Heart right ventricle (tissue), 16 donors: ENCODE measurements around the gene PLCB4. TPM values are rescaled to one million over a fixed set of nuclear protein-coding genes. Genes with fewer than 3 reads are reported as not detected.

Source experiments
- ATAC-seq, 8 donors: fragments of 200-7000 bp; cut with Tn5 transposase; one replicate each; pipeline ENCODE4 v1.9.1; 2020; ENCODE audit warnings: mild to moderate bottlenecking in 8 of 8, moderate library complexity in 8 of 8, moderate number of reproducible peaks in 1 of 8
- DNase-seq, 2 donors: peaks; one replicate each; pipeline ENCODE4 v3.0.0-alpha.2; 2020
- H3K27ac ChIP-seq, 10 donors: fragments of 200-600 bp; sonication (generic) in 2 of 10; one replicate each; pipeline versions ENCODE4 v1.5.0 to v1.8.0; 2020 to 2022; ENCODE audit warnings: mild to moderate bottlenecking in 3 of 10
- H3K27me3 ChIP-seq, 7 donors: fragments of 200-600 bp; one replicate each; pipeline ENCODE4 v1.8.0; 2021 to 2022; ENCODE audit warnings: mild to moderate bottlenecking in 2 of 7
- H3K36me3 ChIP-seq, 9 donors: fragments of 200-600 bp; sonication (generic) in 1 of 9; one replicate each; pipeline versions ENCODE4 v1.5.0 to v1.8.0; 2020 to 2022; ENCODE audit warnings: mild to moderate bottlenecking in 2 of 9
- H3K4me1 ChIP-seq, 9 donors: fragments of 200-600 bp; sonication (generic) in 1 of 9; one replicate each; pipeline versions ENCODE4 v1.5.0 to v1.8.0; 2020 to 2022; ENCODE audit warnings: mild to moderate bottlenecking in 4 of 9
- H3K4me3 ChIP-seq, 10 donors: fragments of 200-600 bp; sonication (generic) in 2 of 10; one replicate each; pipeline versions ENCODE4 v1.5.0 to v1.8.0; 2020 to 2022; ENCODE audit warnings: mild to moderate bottlenecking in 7 of 10, moderate library complexity in 2 of 10
- H3K9me3 ChIP-seq, 11 donors: fragments of 200-600 bp in 10 of 11; sonication (generic) in 2 of 11; one replicate each; pipeline versions ENCODE4 v1.5.0 to v1.8.0; 2013 to 2022; ENCODE audit warnings: mild to moderate bottlenecking in 2 of 11, control low read depth in 1 of 11, moderate library complexity in 1 of 11
- CTCF ChIP-seq, 9 donors: fragments of 200-600 bp; sonication (generic) in 2 of 9; IDR thresholded peaks; one replicate each; pipeline versions ENCODE4 v1.5.0 to v1.8.0; 2021 to 2022; ENCODE audit warnings: antibody characterized with exemption in 9 of 9, mild to moderate bottlenecking in 5 of 9, moderate library complexity in 1 of 9
- WGBS, 2 donors: extraction: QIAGEN DNeasy Blood & Tissue Kit; methylation state at CpG; one replicate each; pipeline ENCODE4 v1.1.7; 2013; ENCODE audit warnings: inconsistent platforms in 1 of 2; 5-methylcytosine and 5-hydroxymethylcytosine counted together
- intact Hi-C, 10 donors: fragments of 100-400 bp; cut with DNase I; formaldehyde crosslinking; loops; one replicate each; pipeline versions ENCODE4 v1.11.1 to v1.14.2; 2022
- polyA plus RNA-seq, 2 donors: library from polyadenylated mRNA; stranded (reverse); fragments of 200-250 nt; gene quantifications; one replicate each; pipeline ENCODE4 v1.2.3, GENCODE V29; 2013
- total RNA-seq, 10 donors: library from RNA; stranded (reverse); fragmentation: NEBNext Ultra II Directional in 3 of 10; extraction: Animal tissue kit (Norgen Biotek cat#: 25700) in 3 of 10; gene quantifications; one replicate each; pipeline versions ENCODE4 v1.2.1 to v1.2.4, GENCODE V29; 2021 to 2023
- donor health status: Arrhythmogenic right ventricular cardiomyopathy.
- donor health status: ischemic (EF 13 %, LVEDD 7.1; RV severe dilation, severe dysfunction).
- donor health status: healthy with polysubstance abuse.
- donor health status: DM: no; HTN: yes; CAD: no.
- donor health status: DM: no; HTN: no; CAD: no.
- donor health status: ischemic (EF 25% LVEDD 6.9; RV normal size, moderate dysfunction).
- donor health status: ischemic (EF 25% LVEDD 5.7; RV mildly dilated, moderate dysfunction).
- donor health status: healthy.
- donor health status: DM: yes; HTN: yes; CAD: no.
- donor health status: Ischemic cardiomyopathy.
- donor health status: ischemic (EF 35%, LVEDD 5.7; RV mildly dilated, moderate dysfunction).
- donor health status: nonischemic (EF 11% LVEDD 7.7; RV severe dilation, severe dysfunction).
- donor health status: DM: yes; HTN: yes; CAD: no.
- donor health status: PGD.
- donor health status: ischemic (EF 29% LVEDD 5.4; RV normal size, mild dysfunction).
- donor health status: nonischemic (EF 23%, LVEDD 6.1; RV moderate dilation, normal function).

Gene PLCB4
- total and polyA plus RNA-seq, 12 donors = 3.6 to 33.3 (median 28.4) TPM

- peaks cover 0 to 59% (median 37%) of the 10 kb centered on the region in 9 donors for H3K4me1 ChIP-seq
- H3K9me3 ChIP-seq = no peaks in the 10 kb centered on the region
- TF ChIP-seq CTCF (IDR thresholded peaks at IDR 0.05) = no peak
- peak overlapping the region in 1 of 10 donors; percentile 11 for H3K27ac ChIP-seq
- no peak overlapping the region for H3K4me3 ChIP-seq
- DNase-seq = no peak
- ATAC-seq = peak in 4 of 8 donors; percentile 24 to 85 (median 42)
- intact Hi-C loops = no loop called here
- H3K27me3 ChIP-seq = no peaks in the 10 kb centered on the region
- H3K36me3 ChIP-seq = no peaks in the 10 kb centered on the region
Observed at GRCh38 chr20:9270831-9271230, 201.9 kb downstream of the PLCB4 start.

GRCh38 chr20:9276966-9277468 is 208.1 kb downstream of the PLCB4 start:
- intact Hi-C loops = no loop called here
- no peak overlapping the region for H3K27ac ChIP-seq
- no peak for TF ChIP-seq CTCF (IDR thresholded peaks at IDR 0.05)
- no peaks in the 10 kb centered on the region for H3K36me3 ChIP-seq
- H3K4me3 ChIP-seq = no peak overlapping the region
- DNase-seq (no peak), ATAC-seq (no peak)
- H3K4me1 ChIP-seq = peaks cover 3 to 66% (median 60%) of the 10 kb centered on the region in 9 donors
- WGBS, 2 donors = 83 to 86% methylated on average over 4 of the region's 4 CpGs
- H3K27me3 ChIP-seq = no peaks in the 10 kb centered on the region
- no peaks in the 10 kb centered on the region for H3K9me3 ChIP-seq

DNA sequence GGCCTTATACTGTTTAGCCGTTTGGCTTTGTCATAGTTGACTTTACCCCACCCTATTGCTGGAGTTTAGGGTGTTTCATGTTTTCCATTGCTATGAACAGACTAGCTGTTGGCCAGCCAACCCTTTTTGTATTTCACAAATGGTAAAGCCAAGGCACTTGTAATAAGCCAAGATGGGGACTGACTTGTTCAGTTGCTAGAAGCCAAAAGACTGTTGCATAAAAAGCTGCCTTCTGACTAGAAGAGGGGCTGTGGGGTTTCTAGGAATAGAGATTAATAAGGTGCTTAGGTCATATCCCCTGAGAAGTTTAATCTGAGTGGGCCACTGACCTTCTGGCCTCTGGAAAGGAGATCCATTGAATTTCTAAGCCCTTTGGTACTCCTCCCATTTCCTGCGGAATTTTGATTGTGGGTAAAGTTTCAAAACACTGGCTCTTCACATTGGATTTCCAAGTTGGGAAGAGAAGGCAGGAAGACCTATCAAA is 211.1 kb downstream of the PLCB4 start:
- H3K4me1 ChIP-seq = peaks cover 3 to 70% (median 47%) of the 10 kb centered on the region in 9 donors
- H3K4me3 ChIP-seq = peak overlapping the region in 2 of 10 donors; percentile 4 to 9
- intact Hi-C loops = loop anchor here in 1 of 10 donors (10.0 kb wide), 1 partner anchor 65 kb away; no protein-coding TSS in a partner anchor
- no peak for TF ChIP-seq CTCF (IDR thresholded peaks at IDR 0.05)
- DNase-seq (peak in 1 of 2 donors; percentile 25), ATAC-seq (peak; percentile 74 to 85 (median 78))
- 44 to 53% methylated on average over 2 of the region's 2 CpGs for WGBS, 2 donors
- no peaks in the 10 kb centered on the region for H3K36me3 ChIP-seq
- H3K9me3 ChIP-seq = no peaks in the 10 kb centered on the region
- H3K27ac ChIP-seq = peak overlapping the region in 7 of 10 donors; percentile 1 to 78 (median 49)
- no peaks in the 10 kb centered on the region for H3K27me3 ChIP-seq

- Histone ChIP-seq H3K27me3 (no peaks in the 10 kb centered on the region), H3K4me1 (peaks cover 3 to 70% (median 43%) of the 10 kb centered on the region in 9 donors), H3K4me3 (peak overlapping the region in 3 of 10 donors; percentile 4 to 9 (median 8)), H3K9me3 (no peaks in the 10 kb centered on the region), H3K36me3 (no peaks in the 10 kb centered on the region), H3K27ac (peak overlapping the region in 8 of 10 donors; percentile 1 to 78 (median 43))
- ATAC-seq = peak in 2 of 8 donors; percentile 16 to 26
- WGBS, 2 donors = 41 to 54% methylated on average over 5 of the region's 5 CpGs
- no peak for TF ChIP-seq CTCF (IDR thresholded peaks at IDR 0.05)
- intact Hi-C loops = loop anchor here in 1 of 10 donors (10.0 kb wide), 1 partner anchor 64 kb away; no protein-coding TSS in a partner anchor
- DNase-seq = no peak
Observed at GRCh38 chr20:9280666-9281065, 211.8 kb downstream of the PLCB4 start.
